ENCODE results near the gene GNB5.
"Not testable (repeated sequence)": the region's sequence is repeated elsewhere in the genome, so short reads cannot be mapped to it uniquely, and the experiment has no call there.

Gene GNB5

GRCh38 chr15:52165494-52166131, 25.6 kb downstream of the GNB5 start:
- not testable (repeated sequence) for DNase-seq

- peak; percentile 53 for DNase-seq
These were observed 26.4 kb downstream of the GNB5 start for GRCh38 chr15:52164631-52165265.

DNA sequence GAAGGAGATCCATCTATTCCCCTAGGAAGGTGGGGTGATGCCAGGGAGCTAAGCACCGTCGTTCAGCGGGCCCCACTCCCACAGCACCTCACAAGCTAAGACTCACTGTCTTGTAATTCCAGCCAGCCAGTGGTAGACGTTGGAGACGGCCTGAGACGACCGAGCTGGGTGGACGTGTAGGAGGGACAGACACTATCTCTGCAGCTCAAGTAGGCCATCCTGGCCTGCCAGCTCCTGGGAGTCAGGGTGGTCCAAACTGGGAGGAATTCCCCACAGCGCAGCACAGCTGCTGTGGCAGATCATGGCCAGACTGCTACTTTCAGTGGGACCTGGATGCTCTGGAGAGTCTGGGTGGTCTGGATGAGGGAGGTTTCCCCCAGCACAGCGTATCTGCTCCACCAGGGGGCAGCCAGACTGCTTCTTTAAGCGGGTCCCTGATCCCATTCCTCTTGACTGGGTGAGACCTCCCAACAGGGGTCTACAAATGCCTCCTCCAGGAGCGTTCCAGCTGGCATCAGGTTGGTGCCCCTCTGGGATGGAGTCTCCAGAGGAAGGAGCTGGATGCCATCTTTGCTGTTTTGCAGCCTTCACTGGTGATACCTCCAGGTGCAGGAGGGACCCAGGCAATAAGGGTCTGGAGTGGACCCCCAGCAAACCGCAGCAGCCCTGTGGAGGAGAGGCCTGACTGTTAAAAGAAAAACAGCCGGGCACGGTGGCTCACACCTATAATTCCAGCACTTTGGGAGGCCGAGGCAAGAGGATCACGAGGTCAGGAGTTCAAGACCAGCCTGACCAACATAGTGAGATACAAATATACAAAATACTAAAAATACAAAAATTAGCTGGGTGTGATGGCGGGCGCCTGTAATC, 27.6 kb downstream of the GNB5 start:
- DNase-seq: no peak

GRCh38 chr15:52162876-52163275, 28.3 kb downstream of the GNB5 start:
- no peak for DNase-seq

- peak; percentile 28 for DNase-seq
These were observed 28.9 kb downstream of the GNB5 start for GRCh38 chr15:52162260-52162659.

DNA sequence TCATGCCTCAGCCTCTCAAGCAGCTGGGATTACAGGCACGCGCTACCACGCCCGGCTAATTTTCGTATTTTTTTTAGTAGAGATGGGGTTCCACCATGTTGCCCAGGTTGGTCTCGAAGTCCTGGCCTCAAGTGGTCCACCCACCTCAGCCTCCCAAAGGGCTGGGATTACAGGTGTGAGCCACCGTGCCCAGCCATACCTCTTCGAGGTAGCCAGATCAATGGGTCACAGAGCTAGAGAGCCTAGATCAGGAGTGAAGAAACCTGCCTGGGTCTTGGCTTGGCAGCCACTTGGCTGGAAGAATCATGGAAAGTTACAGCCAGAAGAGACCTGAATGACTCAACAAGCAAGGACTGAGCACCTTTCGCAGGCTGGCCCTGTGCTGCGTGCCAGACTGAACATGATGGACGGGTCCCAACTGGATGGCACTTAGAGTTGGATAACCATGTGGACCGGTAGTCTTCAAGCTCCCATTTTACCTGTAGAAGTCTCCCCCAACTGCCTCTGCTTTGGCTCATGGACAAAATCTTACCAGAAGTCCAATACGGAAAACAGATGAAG, 29.7 kb downstream of the GNB5 start:
- DNase-seq: no peak

DNA sequence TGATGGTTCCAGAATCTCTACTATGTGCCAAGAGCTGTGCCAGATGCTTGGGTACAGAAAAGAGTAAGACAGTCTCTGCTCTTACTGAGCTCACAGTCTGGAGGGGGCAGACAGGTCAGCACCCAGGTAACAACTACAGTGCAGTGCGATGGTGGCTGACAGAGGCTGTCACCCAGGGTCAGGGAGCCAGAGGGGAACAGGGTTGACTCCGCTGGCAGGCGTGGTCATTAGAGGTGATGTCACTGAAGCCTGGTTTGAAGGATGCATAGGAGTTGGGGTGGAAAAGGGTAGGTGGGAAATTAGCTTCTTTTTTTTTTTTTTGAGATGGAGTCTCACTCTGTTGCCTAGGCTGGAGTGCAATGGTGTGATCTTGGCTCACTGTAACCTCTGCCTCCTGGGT, 31.5 kb downstream of the GNB5 start:
- DNase-seq: no peak

DNA sequence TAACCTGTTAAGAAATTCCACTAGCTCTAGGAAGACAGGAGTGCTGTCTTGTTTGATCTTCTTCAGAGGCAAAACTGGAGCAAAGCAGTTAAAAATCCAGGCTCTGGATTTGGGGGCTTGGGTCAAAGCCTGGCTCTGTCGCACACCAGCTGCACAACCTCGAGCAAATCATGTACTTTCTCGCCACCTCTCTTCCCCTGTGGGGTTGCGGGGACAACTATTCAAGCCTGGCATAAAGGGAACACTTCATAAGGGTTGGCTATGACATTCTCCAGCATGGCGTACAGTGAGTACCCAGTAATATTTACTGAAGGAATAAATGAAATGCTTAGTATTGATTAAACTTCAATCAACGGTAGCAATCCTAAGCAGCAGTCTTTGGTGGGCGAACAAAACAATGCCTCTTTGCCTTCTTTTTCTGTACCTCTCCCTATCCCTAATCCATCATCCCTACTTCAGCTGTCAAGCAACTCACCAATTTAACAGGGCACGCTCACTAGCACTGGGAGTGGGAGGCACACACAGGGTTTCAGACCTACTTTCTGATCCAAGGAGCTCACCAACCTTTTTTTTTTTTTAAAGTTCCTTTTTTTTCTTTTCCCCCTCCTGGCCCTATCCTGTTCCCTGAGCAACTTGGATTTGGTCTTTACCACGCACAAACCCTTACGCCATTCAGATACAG, 33.0 kb downstream of the GNB5 start:
- no peak for DNase-seq

DNA sequence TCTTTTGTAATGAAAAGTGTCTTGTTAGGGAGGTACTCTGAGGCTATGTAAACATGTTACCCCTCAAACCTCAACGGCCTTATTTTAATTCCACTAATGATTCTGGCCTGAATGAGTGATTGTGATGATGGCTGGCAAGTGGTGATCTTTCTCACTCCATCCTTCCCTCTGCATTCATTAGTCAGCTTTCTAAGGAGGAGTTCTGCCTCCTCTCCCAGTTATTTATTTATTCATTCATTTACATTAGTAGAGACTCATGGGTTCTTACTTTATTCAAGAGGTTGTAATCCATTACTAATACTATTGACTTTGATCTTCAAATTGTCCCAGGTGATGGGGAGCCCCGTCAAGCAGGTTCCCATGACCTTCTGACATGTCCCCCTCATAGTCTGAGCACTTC, 35.3 kb downstream of the GNB5 start:
- no peak for DNase-seq

GRCh38 chr15:52154896-52155865, 36.0 kb downstream of the GNB5 start:
- no peak for DNase-seq

GRCh38 chr15:52153900-52154895, 37.0 kb downstream of the GNB5 start:
- no peak for DNase-seq

DNA sequence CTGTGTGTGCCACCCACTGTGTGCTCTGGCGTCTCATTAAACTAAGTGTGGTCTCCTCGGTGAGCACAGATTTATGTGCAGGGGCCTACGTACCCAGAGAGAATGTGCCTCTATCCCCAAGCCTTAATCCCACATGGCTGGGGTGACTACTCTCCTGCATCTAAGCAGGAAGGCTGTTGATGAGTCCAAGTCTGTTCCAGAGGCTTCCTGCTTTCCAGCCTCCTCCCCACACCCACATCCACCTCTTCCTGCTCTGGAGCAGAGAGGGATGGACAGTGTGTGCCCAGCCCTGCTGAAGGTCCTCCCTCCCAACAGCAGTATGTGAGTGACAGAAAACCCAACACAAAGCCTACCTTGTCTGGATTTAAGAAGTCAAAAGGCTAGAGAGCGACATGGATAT, 39.8 kb downstream of the GNB5 start:
- DNase-seq: no peak

GRCh38 chr15:52150871-52151270, 40.3 kb downstream of the GNB5 start:
- no peak for DNase-seq

DNA sequence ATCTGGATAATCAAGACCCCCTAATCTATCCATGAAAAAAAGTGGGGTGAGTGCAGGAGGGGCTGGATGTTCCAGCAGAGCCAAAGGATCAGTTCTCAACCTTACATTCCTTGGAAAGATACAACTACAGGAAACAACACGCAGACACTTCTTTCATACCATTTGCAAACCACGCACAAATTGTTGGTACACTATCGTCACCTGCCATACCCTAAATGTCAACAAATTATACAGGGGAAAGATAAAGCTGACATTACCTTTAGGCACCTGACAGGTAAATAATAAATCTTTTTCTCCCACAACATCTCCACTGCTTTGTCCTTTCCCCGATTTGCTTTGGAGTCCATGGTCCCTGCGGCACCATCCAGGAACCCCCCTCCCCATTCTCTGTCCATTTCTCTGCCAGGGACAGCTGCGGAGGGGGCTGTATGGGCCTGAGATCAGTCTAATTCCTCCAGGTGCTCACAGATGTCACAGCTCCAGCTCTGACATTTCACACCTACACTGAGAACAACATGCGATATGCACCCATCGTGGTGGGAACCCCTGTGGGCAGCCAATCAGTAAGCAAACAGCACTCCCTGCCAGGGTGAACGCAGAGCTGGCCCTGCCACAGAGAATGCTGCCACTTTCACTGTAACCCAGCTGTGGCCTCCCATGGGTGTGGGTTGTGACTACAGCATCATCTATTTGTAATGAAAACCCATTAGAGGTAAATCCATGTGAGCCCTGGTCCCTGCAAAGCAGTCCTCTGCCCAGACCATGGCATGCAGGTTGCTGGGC, 41.0 kb downstream of the GNB5 start:
- DNase-seq: no peak

- no peak for DNase-seq
These were observed 42.8 kb downstream of the GNB5 start for GRCh38 chr15:52148403-52148802.

GRCh38 chr15:52146776-52147175, 44.4 kb downstream of the GNB5 start:
- peak; percentile 41 for DNase-seq

DNA sequence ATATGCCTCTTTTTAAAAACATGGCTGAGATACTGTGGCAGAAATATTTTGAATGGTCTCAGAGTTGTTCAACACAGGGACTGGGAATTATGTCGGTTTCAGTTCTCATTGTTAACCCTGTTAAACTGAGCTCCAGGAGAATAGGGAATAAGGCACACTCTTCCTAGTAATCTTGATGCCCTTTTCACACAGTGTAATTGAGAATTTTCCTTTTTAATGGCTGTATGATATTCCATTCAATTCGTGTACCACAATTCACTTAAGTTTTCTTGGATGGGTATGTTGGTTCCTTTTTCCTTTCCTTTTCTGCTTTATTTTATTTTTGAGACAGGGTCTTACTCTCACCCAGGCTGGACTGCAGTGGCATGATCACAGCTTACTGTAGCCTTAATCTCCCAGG, 44.9 kb downstream of the GNB5 start:
- DNase-seq: no peak

DNA sequence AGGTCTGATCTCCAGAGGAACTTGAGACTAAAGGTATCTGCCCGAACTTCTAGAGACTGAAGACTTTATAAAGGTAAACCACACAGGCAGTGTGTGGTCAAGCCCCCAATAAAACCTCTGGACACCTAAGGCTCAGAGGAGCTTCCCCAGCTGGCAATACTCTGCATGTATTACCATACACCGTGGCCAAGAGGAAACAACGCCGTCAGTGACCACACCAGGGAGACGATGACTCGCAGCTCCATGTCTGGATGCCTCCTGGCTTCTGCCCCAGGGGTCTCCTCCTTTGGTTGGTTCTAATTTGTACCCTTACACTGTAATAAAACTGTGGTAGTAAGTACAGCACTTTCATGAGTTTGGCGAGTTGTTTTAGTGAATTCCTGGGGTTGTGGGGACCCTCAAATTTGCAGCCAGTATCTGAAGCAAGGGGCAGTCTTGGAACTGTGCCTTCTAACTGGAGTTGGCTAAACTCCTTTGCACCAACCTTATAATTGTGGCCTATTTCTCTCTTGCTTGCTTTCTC, 46.5 kb downstream of the GNB5 start:
- peak; percentile 67 for DNase-seq

DNA sequence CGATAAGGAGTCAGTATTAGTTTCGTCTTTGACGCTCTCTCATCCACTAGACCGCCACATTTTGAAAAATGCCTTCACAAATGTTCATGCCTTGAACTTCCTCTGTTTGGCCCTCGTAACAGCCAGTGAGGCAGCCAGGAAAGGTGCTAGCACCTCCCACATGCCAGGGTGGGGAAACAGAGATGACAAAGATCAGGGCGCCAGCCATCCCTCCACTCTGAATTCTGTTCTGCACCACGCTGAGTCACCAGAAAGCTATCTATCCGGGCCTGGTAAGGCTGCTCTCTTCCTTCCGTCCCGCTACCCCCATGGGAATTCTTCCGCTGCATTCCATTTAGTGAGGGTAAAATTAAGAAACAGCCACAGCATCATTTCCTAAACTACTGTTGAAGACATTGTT, 47.3 kb downstream of the GNB5 start:
- DNase-seq: peak; percentile 94
